Lower lobe of right lung (tissue), 2 donors: ENCODE results near the gene SLC2A11. TPM values are rescaled to one million over a fixed set of nuclear protein-coding genes. Genes with fewer than 3 reads are reported as not detected.
"Not testable (repeated sequence)": the region's sequence is repeated elsewhere in the genome, so short reads cannot be mapped to it uniquely, and the experiment has no call there.

ENCODE experiments used
- ATAC-seq, 2 donors: fragments of 200-7000 bp; cut with Tn5 transposase; one replicate each; pipeline ENCODE4 v1.9.1; 2020 to 2022; ENCODE audit warnings: mild to moderate bottlenecking in 2 of 2, moderate library complexity in 2 of 2
- DNase-seq: peaks from one replicate; pipeline ENCODE4 v3.0.0-alpha.2; 2020
- H3K27ac ChIP-seq: fragments of 200-600 bp; one replicate; pipeline ENCODE4 v1.8.0; 2022
- H3K27me3 ChIP-seq: fragments of 200-600 bp; one replicate; pipeline ENCODE4 v1.8.0; 2022; ENCODE audit warnings: low read depth
- H3K36me3 ChIP-seq: fragments of 200-600 bp; one replicate; pipeline ENCODE4 v1.8.0; 2022; ENCODE audit warnings: mild to moderate bottlenecking
- H3K4me1 ChIP-seq: fragments of 200-600 bp; one replicate; pipeline ENCODE4 v1.8.0; 2022
- H3K4me3 ChIP-seq: fragments of 200-600 bp; one replicate; pipeline ENCODE4 v1.8.0; 2022; ENCODE audit warnings: mild to moderate bottlenecking
- H3K9me3 ChIP-seq: fragments of 200-600 bp; one replicate; pipeline ENCODE4 v1.8.0; 2022
- intact Hi-C: fragments of 100-400 bp; cut with DNase I; formaldehyde crosslinking; loops from one replicate; pipeline ENCODE4 v1.11.0; 2022
- total RNA-seq: library from RNA; stranded (reverse); fragmentation: NEBNext Ultra II Directional; extraction: Animal tissue kit (Norgen Biotek cat#: 25700); gene quantifications from one replicate; pipeline ENCODE4 v1.2.1, GENCODE V29; 2021
- TF ChIP-seq, protein P1 (sequence below): fragments of 200-600 bp; IDR thresholded peaks from one replicate; pipeline ENCODE4 v1.8.0; 2022; ENCODE audit warnings: antibody characterized with exemption, mild to moderate bottlenecking
- donor health status: DM: no; HTN: yes; CAD: no; lungs with severe emphysema.

The SLC2A11 gene
- total RNA-seq, 1 donor from 2014 or later = 12.7 TPM

DNA sequence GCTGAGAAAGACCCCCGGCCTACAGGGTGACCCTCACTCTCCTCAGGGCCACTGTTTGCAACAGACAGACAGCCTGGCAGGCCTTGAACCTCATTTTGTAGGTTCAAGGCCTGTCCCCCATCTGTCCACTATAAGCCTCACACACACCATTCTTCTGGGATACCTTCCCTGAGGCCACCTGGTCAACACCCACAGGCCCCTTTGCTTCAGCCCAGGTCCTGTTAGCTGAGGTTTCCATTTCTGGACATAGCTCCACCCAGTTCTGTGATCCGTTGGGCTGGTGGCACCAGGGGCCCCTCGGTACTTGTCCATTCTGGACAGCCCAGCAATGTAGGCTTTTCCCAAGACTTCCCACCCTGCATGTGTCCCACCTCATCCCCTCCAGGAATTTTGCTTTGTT is 39.6 kb downstream of the SLC2A11 start:
- Histone ChIP-seq H3K9me3 (no peaks in the 10 kb centered on the region), H3K4me1 (peaks cover 19% of the 10 kb centered on the region), H3K36me3 (peaks cover 19% of the 10 kb centered on the region), H3K4me3 (no peak overlapping the region), H3K27ac (no peak overlapping the region), H3K27me3 (no peaks in the 10 kb centered on the region)
- ATAC-seq (no peak), DNase-seq (no peak)
- TF ChIP-seq, protein P1, sequence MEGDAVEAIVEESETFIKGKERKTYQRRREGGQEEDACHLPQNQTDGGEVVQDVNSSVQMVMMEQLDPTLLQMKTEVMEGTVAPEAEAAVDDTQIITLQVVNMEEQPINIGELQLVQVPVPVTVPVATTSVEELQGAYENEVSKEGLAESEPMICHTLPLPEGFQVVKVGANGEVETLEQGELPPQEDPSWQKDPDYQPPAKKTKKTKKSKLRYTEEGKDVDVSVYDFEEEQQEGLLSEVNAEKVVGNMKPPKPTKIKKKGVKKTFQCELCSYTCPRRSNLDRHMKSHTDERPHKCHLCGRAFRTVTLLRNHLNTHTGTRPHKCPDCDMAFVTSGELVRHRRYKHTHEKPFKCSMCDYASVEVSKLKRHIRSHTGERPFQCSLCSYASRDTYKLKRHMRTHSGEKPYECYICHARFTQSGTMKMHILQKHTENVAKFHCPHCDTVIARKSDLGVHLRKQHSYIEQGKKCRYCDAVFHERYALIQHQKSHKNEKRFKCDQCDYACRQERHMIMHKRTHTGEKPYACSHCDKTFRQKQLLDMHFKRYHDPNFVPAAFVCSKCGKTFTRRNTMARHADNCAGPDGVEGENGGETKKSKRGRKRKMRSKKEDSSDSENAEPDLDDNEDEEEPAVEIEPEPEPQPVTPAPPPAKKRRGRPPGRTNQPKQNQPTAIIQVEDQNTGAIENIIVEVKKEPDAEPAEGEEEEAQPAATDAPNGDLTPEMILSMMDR = no peak
- intact Hi-C loops = no loop called here

DNA sequence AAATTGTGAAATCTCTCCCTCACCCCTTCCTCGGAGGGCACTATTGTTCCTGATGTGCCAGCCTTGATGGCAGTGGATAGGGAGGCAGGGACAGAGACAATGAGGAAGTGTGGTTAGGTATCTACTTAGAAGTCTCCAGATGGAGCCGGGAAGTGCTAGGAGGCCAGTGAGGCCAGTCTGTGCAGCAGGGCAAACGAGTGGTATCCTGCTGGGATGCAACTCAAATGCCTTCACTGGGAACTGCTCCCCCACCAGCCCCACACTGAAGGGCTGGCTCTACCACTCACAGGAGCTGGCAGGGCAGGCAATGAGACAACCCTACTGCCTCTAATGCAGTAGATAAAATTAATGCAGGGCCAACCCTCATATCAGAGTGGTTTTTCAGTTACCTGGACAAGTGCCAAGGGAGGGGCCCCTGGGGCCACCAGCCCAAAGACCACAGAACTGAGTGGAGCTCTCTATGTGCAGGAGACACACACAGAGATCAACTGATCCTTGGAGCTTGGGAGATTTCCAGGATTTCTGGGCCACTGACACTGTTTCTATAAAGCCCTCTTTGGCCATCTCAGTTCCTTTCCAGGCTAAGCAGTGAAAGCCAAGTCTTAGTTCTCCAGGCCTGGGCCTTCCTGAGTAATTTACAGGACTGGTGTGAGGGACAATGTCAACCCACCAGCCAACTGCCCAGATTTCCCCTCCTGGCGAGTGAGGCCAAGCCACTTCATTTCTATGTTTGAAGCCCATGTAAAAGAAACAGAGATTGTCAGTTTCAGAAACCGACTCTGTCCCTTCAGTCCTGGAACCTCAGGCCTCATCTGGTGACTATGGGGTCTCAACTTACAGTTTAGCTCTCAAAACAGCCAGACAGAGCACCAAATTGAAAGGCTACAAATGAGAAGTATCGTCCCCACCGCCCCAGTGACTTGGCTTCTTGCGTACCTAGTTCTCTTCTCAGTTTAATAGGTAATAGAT is 40.6 kb downstream of the SLC2A11 start:
- intact Hi-C loops = no loop called here
- Histone ChIP-seq H3K27me3 (no peaks in the 10 kb centered on the region), H3K27ac (no peak overlapping the region), H3K9me3 (no peaks in the 10 kb centered on the region), H3K36me3 (peaks cover 19% of the 10 kb centered on the region), H3K4me1 (peaks cover 19% of the 10 kb centered on the region), H3K4me3 (no peak overlapping the region)
- DNase-seq (no peak), ATAC-seq (no peak)
- TF ChIP-seq, protein P1 = no peak

DNA sequence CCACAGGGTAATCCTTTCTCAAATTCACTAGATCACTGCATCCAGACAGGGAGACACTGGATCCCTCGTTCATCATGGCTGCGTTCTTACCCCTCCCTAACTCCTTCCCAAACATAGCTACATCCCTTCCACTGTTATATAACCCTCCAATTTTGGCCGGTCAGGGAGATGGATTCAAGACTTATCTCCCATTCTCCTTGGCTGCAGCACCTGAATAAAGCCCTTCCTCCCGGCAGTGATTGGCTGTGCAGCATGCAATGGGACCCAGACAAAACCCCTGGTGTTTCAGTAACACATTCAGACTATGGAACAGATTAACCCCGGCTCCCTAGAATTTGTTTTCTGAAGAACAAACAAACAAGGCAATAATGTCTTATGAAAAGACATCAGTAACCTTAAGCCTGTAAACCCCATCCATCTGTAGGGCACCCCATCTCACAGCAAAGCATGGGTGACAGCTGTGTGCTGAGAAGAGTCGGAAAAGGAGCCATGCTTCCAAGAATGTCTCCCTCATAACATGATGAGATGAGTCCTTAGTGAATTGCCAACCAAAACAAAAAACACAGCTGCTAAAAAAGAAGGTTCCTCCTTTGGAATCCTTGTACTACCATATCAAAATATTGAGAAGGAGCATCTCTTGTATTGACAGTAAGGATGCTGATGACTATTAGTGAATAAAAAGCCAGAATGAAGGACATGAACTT is 41.5 kb downstream of the SLC2A11 start:
- TF ChIP-seq, protein P1 = no peak
- no peak for DNase-seq
- intact Hi-C loops = no loop called here
- H3K27me3 ChIP-seq = no peaks in the 10 kb centered on the region
- H3K9me3 ChIP-seq = no peaks in the 10 kb centered on the region
- peaks cover 19% of the 10 kb centered on the region for H3K36me3 ChIP-seq
- no peak for ATAC-seq
- H3K4me3 ChIP-seq = no peak overlapping the region
- H3K27ac ChIP-seq = no peak overlapping the region
- peaks cover 15% of the 10 kb centered on the region for H3K4me1 ChIP-seq

DNA sequence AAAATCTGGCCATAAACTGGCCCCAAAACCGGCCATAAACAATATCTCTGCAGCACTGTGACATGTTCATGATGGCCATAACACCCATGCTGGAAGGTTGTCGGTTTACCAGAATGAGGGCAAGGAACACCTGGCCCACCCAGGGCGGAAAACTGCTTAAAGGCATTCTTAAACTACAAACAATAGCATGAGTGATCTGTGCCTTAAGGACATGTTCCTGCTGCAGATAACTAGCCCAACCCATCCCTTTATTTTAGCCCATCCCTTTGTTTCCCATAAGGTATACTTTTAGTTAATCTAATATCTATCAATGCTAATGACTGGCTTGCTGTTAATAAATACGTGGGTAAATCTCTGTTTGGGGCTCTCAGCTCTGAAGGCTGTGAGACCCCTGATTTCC is 42.6 kb downstream of the SLC2A11 start:
- DNase-seq, intact Hi-C loops, ATAC-seq, H3K4me3 ChIP-seq, H3K27me3 ChIP-seq, H3K9me3 ChIP-seq, H3K27ac ChIP-seq: not testable (repeated sequence)
- Histone ChIP-seq H3K4me1 (peaks cover 16% of the 10 kb centered on the region), H3K36me3 (peaks cover 19% of the 10 kb centered on the region)

DNA sequence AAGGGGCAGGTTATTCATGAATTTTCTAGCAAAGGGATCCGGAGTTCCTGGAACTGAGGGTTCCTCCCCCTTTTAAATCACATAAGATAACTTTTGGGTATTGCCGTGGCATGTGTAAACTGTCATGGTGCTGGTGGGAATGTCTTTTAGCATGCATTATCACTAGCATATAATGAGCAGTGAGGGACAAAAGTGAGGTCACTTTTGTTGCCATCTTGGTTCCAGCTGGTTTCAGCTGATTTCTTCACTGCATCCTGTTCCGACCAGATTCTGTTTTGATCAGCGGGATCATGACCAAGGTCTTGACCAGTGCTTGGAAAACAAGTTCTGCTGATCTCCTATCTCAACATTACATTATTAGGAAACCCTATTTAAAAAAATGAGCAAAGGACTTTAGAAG is 43.9 kb downstream of the SLC2A11 start:
- DNase-seq = no peak
- H3K27ac ChIP-seq = no peak overlapping the region
- TF ChIP-seq, protein P1 = no peak
- H3K4me3 ChIP-seq = no peak overlapping the region
- H3K27me3 ChIP-seq = no peaks in the 10 kb centered on the region
- no peak for ATAC-seq
- H3K36me3 ChIP-seq = peaks cover 6% of the 10 kb centered on the region
- H3K9me3 ChIP-seq = no peaks in the 10 kb centered on the region
- H3K4me1 ChIP-seq = peaks cover 9% of the 10 kb centered on the region
- intact Hi-C loops = no loop called here
